Transverse colon (tissue), 3 donors: Measurements from ENCODE around the gene GBF1.

Experiments used
- CTCF ChIP-seq, 5 experiments: fragments of 200-600 bp in 3 of 5; fragments of 450-650 bp in 2 of 5; sonication (generic) in 3 of 5; IDR thresholded peaks; 1 replicate in 2 of 5; 2 replicates in 3 of 5; pipeline ENCODE4 v1.5.1; 2016 to 2017; ENCODE audit warnings: antibody characterized with exemption in 5 of 5, inconsistent platforms in 3 of 5, mild to moderate bottlenecking in 2 of 5, moderate library complexity in 1 of 5
- POLR2A ChIP-seq: fragments of 450-650 bp; IDR thresholded peaks from one replicate; pipeline ENCODE4 v1.6.1; 2016; ENCODE audit warnings: antibody characterized with exemption, mild to moderate bottlenecking, moderate library complexity

- TF ChIP-seq CTCF (IDR thresholded peaks at IDR 0.05) (no peak), POLR2A (no peak)
Measured at GRCh38 chr10:102420181-102420713, 174.9 kb downstream of the GBF1 start.
